Measurements from ENCODE around the gene TFB1M.

DNA sequence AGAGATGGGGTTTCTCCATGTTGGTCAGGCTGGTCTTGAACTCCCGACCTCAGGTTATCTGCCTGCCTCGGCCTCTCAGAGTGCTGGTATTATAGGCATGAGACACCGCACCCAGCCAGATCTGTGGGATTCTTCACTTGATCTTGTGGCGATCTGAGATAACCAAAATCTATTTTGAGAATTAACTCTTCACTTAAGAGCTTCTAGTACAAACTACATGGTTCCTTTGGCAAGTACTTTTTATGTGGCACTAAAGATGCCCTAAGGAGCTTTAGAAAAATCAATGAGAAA lies 37.8 kb upstream of the TFB1M start:
- TF ChIP-seq, protein P1, sequence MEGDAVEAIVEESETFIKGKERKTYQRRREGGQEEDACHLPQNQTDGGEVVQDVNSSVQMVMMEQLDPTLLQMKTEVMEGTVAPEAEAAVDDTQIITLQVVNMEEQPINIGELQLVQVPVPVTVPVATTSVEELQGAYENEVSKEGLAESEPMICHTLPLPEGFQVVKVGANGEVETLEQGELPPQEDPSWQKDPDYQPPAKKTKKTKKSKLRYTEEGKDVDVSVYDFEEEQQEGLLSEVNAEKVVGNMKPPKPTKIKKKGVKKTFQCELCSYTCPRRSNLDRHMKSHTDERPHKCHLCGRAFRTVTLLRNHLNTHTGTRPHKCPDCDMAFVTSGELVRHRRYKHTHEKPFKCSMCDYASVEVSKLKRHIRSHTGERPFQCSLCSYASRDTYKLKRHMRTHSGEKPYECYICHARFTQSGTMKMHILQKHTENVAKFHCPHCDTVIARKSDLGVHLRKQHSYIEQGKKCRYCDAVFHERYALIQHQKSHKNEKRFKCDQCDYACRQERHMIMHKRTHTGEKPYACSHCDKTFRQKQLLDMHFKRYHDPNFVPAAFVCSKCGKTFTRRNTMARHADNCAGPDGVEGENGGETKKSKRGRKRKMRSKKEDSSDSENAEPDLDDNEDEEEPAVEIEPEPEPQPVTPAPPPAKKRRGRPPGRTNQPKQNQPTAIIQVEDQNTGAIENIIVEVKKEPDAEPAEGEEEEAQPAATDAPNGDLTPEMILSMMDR (conservative IDR thresholded peaks at IDR 0.05 in 1 of 2, IDR thresholded peaks at IDR 0.05 in 1 of 2; ENCODE audit: low read depth in 1 of 2, low read length in 2 of 2) = no peak
- no peak for TF ChIP-seq EZH2 (IDR thresholded peaks at IDR 0.05; ENCODE audit: low read length, missing control alignments)
